HG02884 (cell line): Measurements from ENCODE around the gene RTN1.

Experiments
- ATAC-seq: cut with Tn5 transposase; IDR thresholded peaks from one replicate; pipeline ENCODE4 v1.9.1; 2021; ENCODE audit warnings: mild to moderate bottlenecking, moderate library complexity; ENCODE audit not compliant: unreplicated experiment

The RTN1 gene

GRCh38 chr14:59849411-59850130, 21.0 kb downstream of the RTN1 start:
- ATAC-seq = peak; percentile 64

- ATAC-seq = no peak
Measured at GRCh38 chr14:59848671-59849070, 21.9 kb downstream of the RTN1 start.

- ATAC-seq = no peak
Measured at GRCh38 chr14:59847711-59848110, 22.9 kb downstream of the RTN1 start.

GRCh38 chr14:59846595-59846994, 24.0 kb downstream of the RTN1 start:
- ATAC-seq = no peak

- ATAC-seq = no peak
Measured at GRCh38 chr14:59845245-59845644, 25.3 kb downstream of the RTN1 start.

- ATAC-seq = no peak
Measured at GRCh38 chr14:59844186-59844812, 26.3 kb downstream of the RTN1 start.

GRCh38 chr14:59836116-59836515, 34.5 kb downstream of the RTN1 start:
- no peak for ATAC-seq

GRCh38 chr14:59832653-59833294, 37.8 kb downstream of the RTN1 start:
- ATAC-seq = no peak

GRCh38 chr14:59831121-59831730, 39.4 kb downstream of the RTN1 start:
- ATAC-seq = no peak

GRCh38 chr14:59830338-59830734, 40.2 kb downstream of the RTN1 start:
- no peak for ATAC-seq

GRCh38 chr14:59829469-59830337, 40.9 kb downstream of the RTN1 start:
- no peak for ATAC-seq

GRCh38 chr14:59828276-59828675, 42.3 kb downstream of the RTN1 start:
- no peak for ATAC-seq

GRCh38 chr14:59827401-59827800, 43.2 kb downstream of the RTN1 start:
- ATAC-seq = no peak

- ATAC-seq = no peak
Measured at GRCh38 chr14:59826150-59826549, 44.4 kb downstream of the RTN1 start.

- ATAC-seq = peak; percentile 78
Measured at GRCh38 chr14:59823179-59823578, 47.4 kb downstream of the RTN1 start.

- ATAC-seq = no peak
Measured at GRCh38 chr14:59819446-59820088, 51.0 kb downstream of the RTN1 start.

- ATAC-seq = no peak
Measured at GRCh38 chr14:59816941-59817340, 53.6 kb downstream of the RTN1 start.

- no peak for ATAC-seq
Measured at GRCh38 chr14:59814988-59815387, 55.6 kb downstream of the RTN1 start.

- ATAC-seq = no peak
Measured at GRCh38 chr14:59811815-59812214, 58.8 kb downstream of the RTN1 start.

- ATAC-seq = no peak
Measured at GRCh38 chr14:59811073-59811472, 59.5 kb downstream of the RTN1 start.
